HG03103 (cell line): ENCODE data around the gene GANAB.
A peak's percentile ranks its signal among the peaks of the same experiment; 100 is the strongest.
"Not testable (repeated sequence)": the region's sequence is repeated elsewhere in the genome, so short reads cannot be mapped to it uniquely, and the experiment has no call there.

Experiments
- ATAC-seq: cut with Tn5 transposase; IDR thresholded peaks from one replicate; pipeline ENCODE4 v1.9.1; 2021; ENCODE audit warnings: low read depth; ENCODE audit not compliant: unreplicated experiment

The GANAB gene

GRCh38 chr11:62627713-62628112, 18.7 kb downstream of the GANAB start:
- ATAC-seq, result no peak

- no peak for ATAC-seq
These were observed 23.8 kb downstream of the GANAB start for GRCh38 chr11:62622476-62623089.

GRCh38 chr11:62621567-62622470, 24.6 kb downstream of the GANAB start, which contains the start of gene B3GAT3:
TSS of gene B3GAT3 (minus strand) at chr11:62621986. CDS start at chr11:62621947, 39 bp downstream.
- peak; percentile 89 for ATAC-seq

- no peak for ATAC-seq
These were observed 25.3 kb downstream of the GANAB start for GRCh38 chr11:62621027-62621566.

- ATAC-seq, result not testable (repeated sequence)
These were observed 29.5 kb downstream of the GANAB start for GRCh38 chr11:62616957-62617356.

GRCh38 chr11:62615521-62615920, 30.9 kb downstream of the GANAB start:
- ATAC-seq, result no peak

GRCh38 chr11:62614275-62614674, 32.1 kb downstream of the GANAB start:
- ATAC-seq, result no peak

GRCh38 chr11:62613291-62613778, 33.1 kb downstream of the GANAB start:
- ATAC-seq, result no peak

GRCh38 chr11:62612366-62613290, 33.8 kb downstream of the GANAB start, which contains the start of the genes EML3 and ROM1:
TSS of gene EML3 (minus strand) at chr11:62612775. CDS start at chr11:62612457, 318 bp downstream.
TSS of gene ROM1 (plus strand) at chr11:62613257. CDS start at chr11:62613282, 25 bp downstream.
- peak; percentile 59 for ATAC-seq

- peak; percentile 4 for ATAC-seq
These were observed 34.6 kb downstream of the GANAB start for GRCh38 chr11:62611705-62612365.

- ATAC-seq, result no peak
These were observed 35.4 kb downstream of the GANAB start for GRCh38 chr11:62610814-62611704.

- ATAC-seq, result no peak
These were observed 36.0 kb downstream of the GANAB start for GRCh38 chr11:62610403-62610802.

GRCh38 chr11:62608776-62609175, 37.6 kb downstream of the GANAB start:
- ATAC-seq, result no peak

GRCh38 chr11:62607714-62608113, 38.7 kb downstream of the GANAB start:
- no peak for ATAC-seq

GRCh38 chr11:62605902-62606301, 40.5 kb downstream of the GANAB start:
- ATAC-seq, result no peak

- ATAC-seq, result no peak
These were observed 40.9 kb downstream of the GANAB start for GRCh38 chr11:62605467-62605866.

- no peak for ATAC-seq
These were observed 41.8 kb downstream of the GANAB start for GRCh38 chr11:62604460-62605120.

GRCh38 chr11:62603776-62604299, 42.6 kb downstream of the GANAB start:
- ATAC-seq, result no peak
